ENCODE results near the gene CD151.

The CD151 gene

GRCh38 chr11:865462-866430 lies 33.0 kb downstream of the CD151 start:
- Histone ChIP-seq H3K27ac (ENCODE audit: insufficient read depth, low read depth, low read length, poor library complexity, severe bottlenecking) (no peak overlapping the region), H3K27me3 (ENCODE audit: control insufficient read depth, insufficient read depth, low read length, poor library complexity, severe bottlenecking) (no peaks in the 10 kb centered on the region), H3K9me3 (ENCODE audit: control insufficient read depth, low read length) (no peaks in the 10 kb centered on the region), H3K36me3 (ENCODE audit: control insufficient read depth, insufficient read depth, low read length) (no peaks in the 10 kb centered on the region), H3K4me1 (ENCODE audit: control insufficient read depth, insufficient read depth, low read length) (peaks cover 23% of the 10 kb centered on the region), H3K4me3 (ENCODE audit: insufficient read depth, low read depth, low read length) (no peak overlapping the region)
- WGBS, 2 experiments, result 90% methylated on average over 41 of the region's 41 CpGs

GRCh38 chr11:866481-866880 lies 33.7 kb downstream of the CD151 start:
- Histone ChIP-seq H3K27ac (ENCODE audit: insufficient read depth, low read depth, low read length, poor library complexity, severe bottlenecking) (no peak overlapping the region), H3K9me3 (ENCODE audit: control insufficient read depth, low read length) (no peaks in the 10 kb centered on the region), H3K27me3 (ENCODE audit: control insufficient read depth, insufficient read depth, low read length, poor library complexity, severe bottlenecking) (no peaks in the 10 kb centered on the region), H3K36me3 (ENCODE audit: control insufficient read depth, insufficient read depth, low read length) (no peaks in the 10 kb centered on the region), H3K4me1 (ENCODE audit: control insufficient read depth, insufficient read depth, low read length) (peaks cover 21% of the 10 kb centered on the region), H3K4me3 (ENCODE audit: insufficient read depth, low read depth, low read length) (no peak overlapping the region)
- 92% methylated on average over 14 of the region's 14 CpGs for WGBS, 2 experiments

DNA sequence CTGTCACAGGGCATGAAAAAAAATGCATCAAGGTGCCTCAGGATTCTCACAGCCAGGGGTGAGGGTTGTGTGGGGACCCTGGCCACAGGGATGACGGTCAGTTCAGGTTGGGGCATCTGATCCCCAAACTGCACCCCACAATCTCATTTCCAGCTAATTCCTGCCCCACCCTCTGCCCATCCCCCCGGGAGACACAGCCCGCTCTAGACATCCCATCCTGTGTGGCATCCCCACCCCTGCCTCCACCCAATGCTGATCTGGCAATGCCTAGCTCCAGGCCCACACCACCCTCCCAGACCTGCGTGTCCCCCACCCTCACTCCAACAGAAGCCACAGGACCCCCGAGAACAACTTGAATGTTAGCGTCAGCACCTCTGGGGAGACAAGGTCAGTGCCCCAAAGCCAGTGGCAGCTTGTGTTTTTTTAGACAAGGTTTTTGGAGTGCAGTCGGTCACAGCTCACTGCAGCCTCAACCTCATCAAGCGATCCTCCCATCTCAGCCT lies 35.2 kb downstream of the CD151 start:
- Histone ChIP-seq H3K27ac (ENCODE audit: insufficient read depth, low read depth, low read length, poor library complexity, severe bottlenecking) (no peak overlapping the region), H3K4me1 (ENCODE audit: control insufficient read depth, insufficient read depth, low read length) (peaks cover 10% of the 10 kb centered on the region), H3K9me3 (ENCODE audit: control insufficient read depth, low read length) (no peaks in the 10 kb centered on the region), H3K36me3 (ENCODE audit: control insufficient read depth, insufficient read depth, low read length) (no peaks in the 10 kb centered on the region), H3K4me3 (ENCODE audit: insufficient read depth, low read depth, low read length) (no peak overlapping the region), H3K27me3 (ENCODE audit: control insufficient read depth, insufficient read depth, low read length, poor library complexity, severe bottlenecking) (no peaks in the 10 kb centered on the region)
- WGBS, 2 experiments, result 92 to 93% methylated on average over 8 of the region's 8 CpGs

DNA sequence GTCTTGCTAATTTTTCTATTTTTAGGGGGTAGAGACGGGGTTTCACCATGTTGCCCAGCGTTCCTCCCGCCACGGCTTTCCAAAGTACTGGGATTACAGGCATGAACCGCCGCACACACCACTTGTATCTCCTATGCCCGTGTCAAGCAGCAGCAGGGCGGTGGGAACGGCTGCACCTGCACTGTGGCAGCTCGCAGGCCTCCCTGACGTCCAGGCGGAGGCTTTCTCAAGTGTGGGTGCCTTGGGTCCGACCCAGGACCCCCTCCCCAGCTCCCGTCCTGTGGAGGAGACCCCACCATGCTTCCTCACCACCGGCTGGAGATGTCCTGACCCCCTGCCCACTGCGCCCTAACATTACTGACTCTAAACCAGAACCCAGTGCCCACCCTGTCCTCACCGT lies 35.6 kb downstream of the CD151 start:
- H3K36me3 ChIP-seq (ENCODE audit: control insufficient read depth, insufficient read depth, low read length), result no peaks in the 10 kb centered on the region
- no peak overlapping the region for H3K27ac ChIP-seq (ENCODE audit: insufficient read depth, low read depth, low read length, poor library complexity, severe bottlenecking)
- no peaks in the 10 kb centered on the region for H3K9me3 ChIP-seq (ENCODE audit: control insufficient read depth, low read length)
- H3K4me3 ChIP-seq (ENCODE audit: insufficient read depth, low read depth, low read length), result no peak overlapping the region
- H3K27me3 ChIP-seq (ENCODE audit: control insufficient read depth, insufficient read depth, low read length, poor library complexity, severe bottlenecking), result no peaks in the 10 kb centered on the region
- 94 to 95% methylated on average over 17 of the region's 17 CpGs for WGBS, 2 experiments
- peaks cover 5% of the 10 kb centered on the region for H3K4me1 ChIP-seq (ENCODE audit: control insufficient read depth, insufficient read depth, low read length)

DNA sequence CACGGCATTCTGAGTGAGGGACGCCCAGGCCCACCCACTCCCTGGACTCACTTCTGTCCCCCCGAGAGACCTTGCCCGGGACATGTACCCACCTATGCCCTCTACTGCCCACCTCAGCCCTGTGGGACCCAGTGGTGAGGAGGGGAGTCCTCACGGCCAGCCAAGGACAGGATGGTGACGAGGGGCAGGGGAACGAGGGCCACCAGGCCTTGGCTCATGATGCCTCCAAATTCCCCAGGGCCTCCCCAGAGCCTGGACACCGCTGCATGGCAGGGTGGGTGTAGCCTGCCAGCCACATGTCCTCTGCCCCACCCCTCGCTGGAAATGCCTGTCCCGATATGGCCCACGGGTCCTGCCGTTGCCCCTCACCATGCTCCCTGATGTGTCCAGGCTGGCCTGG lies 36.0 kb downstream of the CD151 start:
- peaks cover under 1% of the 10 kb centered on the region for H3K4me1 ChIP-seq (ENCODE audit: control insufficient read depth, insufficient read depth, low read length)
- no peaks in the 10 kb centered on the region for H3K27me3 ChIP-seq (ENCODE audit: control insufficient read depth, insufficient read depth, low read length, poor library complexity, severe bottlenecking)
- 88 to 89% methylated on average over 12 of the region's 12 CpGs for WGBS, 2 experiments
- no peaks in the 10 kb centered on the region for H3K36me3 ChIP-seq (ENCODE audit: control insufficient read depth, insufficient read depth, low read length)
- H3K9me3 ChIP-seq (ENCODE audit: control insufficient read depth, low read length), result no peaks in the 10 kb centered on the region
- H3K4me3 ChIP-seq (ENCODE audit: insufficient read depth, low read depth, low read length), result no peak overlapping the region
- H3K27ac ChIP-seq (ENCODE audit: insufficient read depth, low read depth, low read length, poor library complexity, severe bottlenecking), result no peak overlapping the region

GRCh38 chr11:869399-870126 lies 36.8 kb downstream of the CD151 start:
- Histone ChIP-seq H3K27ac (ENCODE audit: insufficient read depth, low read depth, low read length, poor library complexity, severe bottlenecking) (no peak overlapping the region), H3K9me3 (ENCODE audit: control insufficient read depth, low read length) (no peaks in the 10 kb centered on the region), H3K4me3 (ENCODE audit: insufficient read depth, low read depth, low read length) (no peak overlapping the region), H3K27me3 (ENCODE audit: control insufficient read depth, insufficient read depth, low read length, poor library complexity, severe bottlenecking) (no peaks in the 10 kb centered on the region), H3K4me1 (ENCODE audit: control insufficient read depth, insufficient read depth, low read length) (no peaks in the 10 kb centered on the region), H3K36me3 (ENCODE audit: control insufficient read depth, insufficient read depth, low read length) (no peaks in the 10 kb centered on the region)
- WGBS, 2 experiments, result 81 to 85% methylated on average over 25 of the region's 25 CpGs

GRCh38 chr11:870127-870413 lies 37.3 kb downstream of the CD151 start:
- no peaks in the 10 kb centered on the region for H3K36me3 ChIP-seq (ENCODE audit: control insufficient read depth, insufficient read depth, low read length)
- no peak overlapping the region for H3K4me3 ChIP-seq (ENCODE audit: insufficient read depth, low read depth, low read length)
- 47% methylated on average over 8 of the region's 8 CpGs for WGBS, 2 experiments
- H3K27me3 ChIP-seq (ENCODE audit: control insufficient read depth, insufficient read depth, low read length, poor library complexity, severe bottlenecking), result no peaks in the 10 kb centered on the region
- no peak overlapping the region for H3K27ac ChIP-seq (ENCODE audit: insufficient read depth, low read depth, low read length, poor library complexity, severe bottlenecking)
- no peaks in the 10 kb centered on the region for H3K4me1 ChIP-seq (ENCODE audit: control insufficient read depth, insufficient read depth, low read length)
- no peaks in the 10 kb centered on the region for H3K9me3 ChIP-seq (ENCODE audit: control insufficient read depth, low read length)

DNA sequence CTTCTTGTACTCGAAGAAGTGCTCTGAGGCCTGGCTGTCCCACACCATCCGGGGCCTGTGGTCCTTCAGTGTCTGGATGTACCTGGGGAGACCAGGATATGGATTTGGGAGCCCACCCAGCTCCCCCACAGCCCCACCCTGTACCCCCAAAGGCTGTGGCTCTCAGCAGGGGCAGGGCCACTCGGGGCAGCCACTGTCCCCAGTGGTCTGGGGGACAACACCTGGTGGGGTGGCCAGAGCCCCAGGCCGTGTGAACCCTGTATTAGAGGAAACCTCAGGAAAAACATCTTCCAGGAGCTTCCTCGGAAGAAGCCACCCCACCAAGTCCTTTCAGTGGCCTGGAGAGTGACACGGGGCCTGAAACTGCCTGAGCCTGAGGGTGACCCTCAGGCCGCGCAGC lies 37.7 kb downstream of the CD151 start:
- Histone ChIP-seq H3K4me1 (ENCODE audit: control insufficient read depth, insufficient read depth, low read length) (no peaks in the 10 kb centered on the region), H3K27me3 (ENCODE audit: control insufficient read depth, insufficient read depth, low read length, poor library complexity, severe bottlenecking) (no peaks in the 10 kb centered on the region), H3K36me3 (ENCODE audit: control insufficient read depth, insufficient read depth, low read length) (no peaks in the 10 kb centered on the region), H3K27ac (ENCODE audit: insufficient read depth, low read depth, low read length, poor library complexity, severe bottlenecking) (no peak overlapping the region), H3K4me3 (ENCODE audit: insufficient read depth, low read depth, low read length) (no peak overlapping the region), H3K9me3 (ENCODE audit: control insufficient read depth, low read length) (no peaks in the 10 kb centered on the region)
- WGBS, 2 experiments, result 82 to 86% methylated on average over 8 of the region's 8 CpGs

DNA sequence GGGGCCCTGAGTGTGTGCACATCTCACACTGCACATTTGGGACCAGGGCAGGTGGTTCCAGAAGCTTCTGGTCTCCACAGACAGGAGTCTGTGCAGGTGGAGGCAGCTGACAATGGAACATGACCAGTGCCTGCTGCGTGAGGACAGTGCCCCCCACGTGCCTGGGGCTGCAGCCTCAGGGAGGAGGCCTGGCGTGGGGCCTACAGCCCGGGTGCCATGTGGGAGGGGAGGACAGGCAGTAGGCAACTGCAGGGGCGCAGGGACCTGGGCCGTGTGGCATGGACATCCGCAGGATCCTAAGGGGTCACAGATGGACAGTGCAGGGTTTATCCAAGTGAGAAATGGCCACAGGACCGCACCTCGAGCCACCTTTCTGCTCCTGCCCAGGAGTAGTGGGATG lies 38.7 kb downstream of the CD151 start:
- H3K9me3 ChIP-seq (ENCODE audit: control insufficient read depth, low read length), result no peaks in the 10 kb centered on the region
- WGBS, 2 experiments, result 83 to 84% methylated on average over 9 of the region's 9 CpGs
- no peaks in the 10 kb centered on the region for H3K36me3 ChIP-seq (ENCODE audit: control insufficient read depth, insufficient read depth, low read length)
- no peak overlapping the region for H3K4me3 ChIP-seq (ENCODE audit: insufficient read depth, low read depth, low read length)
- no peaks in the 10 kb centered on the region for H3K27me3 ChIP-seq (ENCODE audit: control insufficient read depth, insufficient read depth, low read length, poor library complexity, severe bottlenecking)
- H3K27ac ChIP-seq (ENCODE audit: insufficient read depth, low read depth, low read length, poor library complexity, severe bottlenecking), result no peak overlapping the region
- H3K4me1 ChIP-seq (ENCODE audit: control insufficient read depth, insufficient read depth, low read length), result no peaks in the 10 kb centered on the region

DNA sequence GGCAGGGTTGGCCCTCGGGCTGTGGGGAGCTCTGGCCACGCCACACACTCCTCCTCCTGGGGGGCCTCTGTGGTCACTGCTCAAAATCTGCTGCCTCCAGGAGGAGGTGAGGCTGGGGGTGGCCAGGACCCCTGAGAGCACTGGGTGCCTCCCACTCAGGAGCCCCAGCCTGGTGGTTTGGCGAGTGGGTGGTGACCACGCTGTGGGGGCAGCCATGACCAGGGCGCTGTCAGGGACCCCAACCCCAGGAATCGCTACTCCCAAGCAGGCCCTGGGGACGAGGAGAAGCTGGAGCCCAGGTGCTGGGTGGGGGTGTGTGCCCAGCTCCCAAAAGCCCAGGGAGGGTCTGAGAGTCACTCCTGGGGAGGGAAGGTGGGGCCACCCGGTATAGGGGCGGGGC lies 40.0 kb downstream of the CD151 start:
- Histone ChIP-seq H3K4me1 (ENCODE audit: control insufficient read depth, insufficient read depth, low read length) (no peaks in the 10 kb centered on the region), H3K36me3 (ENCODE audit: control insufficient read depth, insufficient read depth, low read length) (no peaks in the 10 kb centered on the region), H3K27me3 (ENCODE audit: control insufficient read depth, insufficient read depth, low read length, poor library complexity, severe bottlenecking) (no peaks in the 10 kb centered on the region), H3K4me3 (ENCODE audit: insufficient read depth, low read depth, low read length) (no peak overlapping the region), H3K27ac (ENCODE audit: insufficient read depth, low read depth, low read length, poor library complexity, severe bottlenecking) (no peak overlapping the region), H3K9me3 (ENCODE audit: control insufficient read depth, low read length) (no peaks in the 10 kb centered on the region)
- 92 to 93% methylated on average over 9 of the region's 9 CpGs for WGBS, 2 experiments
